ENCODE results near the gene EFHC2. TPM values are rescaled to one million over a fixed set of nuclear protein-coding genes. Genes with fewer than 3 reads are reported as not detected.

EFHC2 gene
- total RNA-seq, 4 donors from 2014 or later = 0.11 TPM; not detected in 3

- no peaks in the 10 kb centered on the region for H3K4me1 ChIP-seq
- H3K27ac ChIP-seq = no peak overlapping the region
- intact Hi-C loops (cut with DNase I; ENCODE audit: low total_unique reads) (no loop called here), in situ Hi-C loops (cut with MboI; ENCODE audit: low sequenced_read_pairs in 4 of 4) (no loop called here)
- H3K36me3 ChIP-seq = no peaks in the 10 kb centered on the region
- no peaks in the 10 kb centered on the region for H3K9me3 ChIP-seq
- H3K27me3 ChIP-seq = no peaks in the 10 kb centered on the region
- H3K4me3 ChIP-seq = no peak overlapping the region
- no peak for DNase-seq
- TF ChIP-seq CTCF (IDR thresholded peaks at IDR 0.05 in 4 of 5, conservative IDR thresholded peaks at IDR 0.05 in 1 of 5) = no peak
- no peak for TF ChIP-seq POLR2A (IDR thresholded peaks at IDR 0.05)
- no peak for ATAC-seq
These were observed 117.8 kb downstream of the EFHC2 start for GRCh38 chrX:44225667-44226066.

GRCh38 chrX:44224760-44225159 is 118.7 kb downstream of the EFHC2 start:
- no peaks in the 10 kb centered on the region for H3K27me3 ChIP-seq
- no peaks in the 10 kb centered on the region for H3K4me1 ChIP-seq
- no peak overlapping the region for H3K4me3 ChIP-seq
- H3K27ac ChIP-seq = no peak overlapping the region
- TF ChIP-seq POLR2A (IDR thresholded peaks at IDR 0.05) (no peak), CTCF (IDR thresholded peaks at IDR 0.05 in 4 of 5, conservative IDR thresholded peaks at IDR 0.05 in 1 of 5) (no peak)
- intact Hi-C loops (cut with DNase I; ENCODE audit: low total_unique reads) = no loop called here
- H3K9me3 ChIP-seq = no peaks in the 10 kb centered on the region
- in situ Hi-C loops (cut with MboI; ENCODE audit: low sequenced_read_pairs in 4 of 4) = loop anchor here in 1 of 4 donors (25.0 kb wide), 1 partner anchor 112 kb away; no protein-coding TSS in a partner anchor
- DNase-seq = no peak
- H3K36me3 ChIP-seq = no peaks in the 10 kb centered on the region
- ATAC-seq = no peak

- H3K27me3 ChIP-seq = no peaks in the 10 kb centered on the region
- intact Hi-C loops (cut with DNase I; ENCODE audit: low total_unique reads) = no loop called here
- no peak for ATAC-seq
These were observed 120.3 kb downstream of the EFHC2 start for GRCh38 chrX:44223150-44223549.

GRCh38 chrX:44218465-44218864 is 125.0 kb downstream of the EFHC2 start:
- DNase-seq = no peak
- H3K9me3 ChIP-seq = no peaks in the 10 kb centered on the region
- in situ Hi-C loops (cut with MboI; ENCODE audit: low sequenced_read_pairs in 4 of 4) = loop anchor here in 1 of 4 donors (25.0 kb wide), 1 partner anchor 106 kb away; no protein-coding TSS in a partner anchor
- ATAC-seq = no peak
- intact Hi-C loops (cut with DNase I; ENCODE audit: low total_unique reads) = no loop called here
- no peaks in the 10 kb centered on the region for H3K36me3 ChIP-seq
- no peak overlapping the region for H3K4me3 ChIP-seq
- no peaks in the 10 kb centered on the region for H3K4me1 ChIP-seq
- TF ChIP-seq CTCF (IDR thresholded peaks at IDR 0.05 in 4 of 5, conservative IDR thresholded peaks at IDR 0.05 in 1 of 5) (no peak), POLR2A (IDR thresholded peaks at IDR 0.05) (no peak)
- no peaks in the 10 kb centered on the region for H3K27me3 ChIP-seq
- no peak overlapping the region for H3K27ac ChIP-seq

More at GRCh38 chrX:44223150-44223549, 120.3 kb downstream of the EFHC2 start:
- in situ Hi-C loops (cut with MboI; ENCODE audit: low sequenced_read_pairs in 4 of 4) = loop anchor here in 1 of 4 donors (25.0 kb wide), 1 partner anchor 111 kb away; no protein-coding TSS in a partner anchor
- DNase-seq = no peak
- no peak overlapping the region for H3K27ac ChIP-seq
- no peaks in the 10 kb centered on the region for H3K36me3 ChIP-seq
- no peak for TF ChIP-seq CTCF (IDR thresholded peaks at IDR 0.05 in 4 of 5, conservative IDR thresholded peaks at IDR 0.05 in 1 of 5)
- TF ChIP-seq POLR2A (IDR thresholded peaks at IDR 0.05) = no peak
- H3K9me3 ChIP-seq = no peaks in the 10 kb centered on the region
- H3K4me1 ChIP-seq = no peaks in the 10 kb centered on the region
- H3K4me3 ChIP-seq = no peak overlapping the region

- H3K9me3 ChIP-seq = no peaks in the 10 kb centered on the region
- H3K27me3 ChIP-seq = no peaks in the 10 kb centered on the region
- no peaks in the 10 kb centered on the region for H3K36me3 ChIP-seq
- H3K4me1 ChIP-seq = no peaks in the 10 kb centered on the region
- H3K4me3 ChIP-seq = no peak overlapping the region
- ATAC-seq (no peak), DNase-seq (no peak)
- TF ChIP-seq POLR2A (IDR thresholded peaks at IDR 0.05) (no peak), CTCF (IDR thresholded peaks at IDR 0.05 in 4 of 5, conservative IDR thresholded peaks at IDR 0.05 in 1 of 5) (no peak)
- in situ Hi-C loops (cut with MboI; ENCODE audit: low sequenced_read_pairs in 4 of 4) = loop anchor here in 1 of 4 donors (25.0 kb wide), 1 partner anchor 104 kb away; no protein-coding TSS in a partner anchor
- intact Hi-C loops (cut with DNase I; ENCODE audit: low total_unique reads) = no loop called here
- no peak overlapping the region for H3K27ac ChIP-seq
These were observed 127.3 kb downstream of the EFHC2 start for GRCh38 chrX:44216171-44216570.

All from gastrocnemius medialis (tissue), 4 donors.